Middle frontal gyrus (tissue), 1 donor: ENCODE measurements around the gene CENPC.

Experiments
- DNase-seq: peaks from one replicate; pipeline ENCODE4 v3.0.0-alpha.2; 2015; ENCODE audit warnings: low spot score; ENCODE audit errors: extremely low spot score

The CENPC gene, protein sequence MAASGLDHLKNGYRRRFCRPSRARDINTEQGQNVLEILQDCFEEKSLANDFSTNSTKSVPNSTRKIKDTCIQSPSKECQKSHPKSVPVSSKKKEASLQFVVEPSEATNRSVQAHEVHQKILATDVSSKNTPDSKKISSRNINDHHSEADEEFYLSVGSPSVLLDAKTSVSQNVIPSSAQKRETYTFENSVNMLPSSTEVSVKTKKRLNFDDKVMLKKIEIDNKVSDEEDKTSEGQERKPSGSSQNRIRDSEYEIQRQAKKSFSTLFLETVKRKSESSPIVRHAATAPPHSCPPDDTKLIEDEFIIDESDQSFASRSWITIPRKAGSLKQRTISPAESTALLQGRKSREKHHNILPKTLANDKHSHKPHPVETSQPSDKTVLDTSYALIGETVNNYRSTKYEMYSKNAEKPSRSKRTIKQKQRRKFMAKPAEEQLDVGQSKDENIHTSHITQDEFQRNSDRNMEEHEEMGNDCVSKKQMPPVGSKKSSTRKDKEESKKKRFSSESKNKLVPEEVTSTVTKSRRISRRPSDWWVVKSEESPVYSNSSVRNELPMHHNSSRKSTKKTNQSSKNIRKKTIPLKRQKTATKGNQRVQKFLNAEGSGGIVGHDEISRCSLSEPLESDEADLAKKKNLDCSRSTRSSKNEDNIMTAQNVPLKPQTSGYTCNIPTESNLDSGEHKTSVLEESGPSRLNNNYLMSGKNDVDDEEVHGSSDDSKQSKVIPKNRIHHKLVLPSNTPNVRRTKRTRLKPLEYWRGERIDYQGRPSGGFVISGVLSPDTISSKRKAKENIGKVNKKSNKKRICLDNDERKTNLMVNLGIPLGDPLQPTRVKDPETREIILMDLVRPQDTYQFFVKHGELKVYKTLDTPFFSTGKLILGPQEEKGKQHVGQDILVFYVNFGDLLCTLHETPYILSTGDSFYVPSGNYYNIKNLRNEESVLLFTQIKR

DNA sequence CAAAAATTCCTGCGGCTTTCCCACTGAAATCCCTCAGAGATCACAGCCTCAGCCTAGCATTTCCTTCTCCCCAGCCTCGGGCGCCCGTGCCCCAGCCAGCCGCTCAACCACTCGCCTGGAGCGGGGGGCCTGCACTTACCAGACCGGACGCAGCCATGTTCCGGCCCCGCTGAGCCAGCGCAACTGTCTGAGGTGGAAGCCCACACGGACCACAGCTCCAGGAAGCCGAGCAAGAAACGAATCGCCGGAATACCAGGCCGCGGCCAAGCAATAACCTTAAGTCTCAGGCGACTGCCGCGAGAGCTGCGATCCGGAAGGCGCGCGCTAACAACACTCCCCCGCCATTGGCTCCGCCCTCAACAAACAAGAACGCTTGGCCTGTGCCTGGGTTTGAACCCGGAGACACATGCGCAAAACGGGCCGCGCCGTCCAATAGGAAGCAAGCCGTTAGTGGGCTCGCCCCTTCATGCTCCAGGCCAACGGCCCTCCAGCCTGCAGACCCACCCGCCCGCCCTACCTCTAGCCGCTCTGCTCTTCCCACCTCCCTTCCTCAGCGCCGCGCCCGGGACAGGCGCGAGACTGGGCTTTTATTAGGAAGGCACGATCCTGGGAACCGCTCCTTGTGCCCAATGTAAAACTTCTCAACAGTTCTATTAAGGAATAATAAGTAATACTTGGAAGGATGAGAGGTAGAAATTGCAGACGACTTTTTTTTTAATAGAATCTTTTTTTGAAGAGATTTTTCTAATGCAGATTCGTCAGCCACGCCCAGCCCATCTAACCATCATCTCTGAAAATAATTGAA lies at the start of gene CENPC:
Gene CENPC, minus strand, starts transcription at position 305 of the 805 bp plus-strand sequence. Its CDS starts 148 bp downstream, at position 157.
- peak; percentile 95 for DNase-seq

DNA sequence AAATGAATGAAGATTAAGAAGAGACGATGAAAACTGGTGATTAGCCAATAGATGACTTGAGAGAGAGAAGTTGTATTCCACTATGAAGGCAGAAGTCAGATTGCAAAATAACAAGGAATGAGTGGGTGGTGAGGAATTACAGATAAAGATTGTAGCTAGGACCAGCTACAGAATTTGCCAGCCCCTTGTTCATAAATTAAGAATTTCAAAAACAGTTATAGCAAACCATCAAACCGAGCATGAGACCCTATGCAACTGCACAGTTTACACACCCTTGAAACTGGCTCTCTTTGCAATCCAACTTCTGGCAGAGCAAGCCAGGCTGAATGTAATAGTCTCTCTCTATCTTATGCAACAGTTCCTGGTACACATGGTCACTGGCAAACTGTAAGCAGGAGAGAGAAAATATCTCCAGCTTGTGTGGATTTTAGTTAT lies 48.5 kb upstream of the CENPC start:
- DNase-seq = no peak

- no peak for DNase-seq
Measured at GRCh38 chr4:67587156-67587555, 41.9 kb upstream of the CENPC start.

DNA sequence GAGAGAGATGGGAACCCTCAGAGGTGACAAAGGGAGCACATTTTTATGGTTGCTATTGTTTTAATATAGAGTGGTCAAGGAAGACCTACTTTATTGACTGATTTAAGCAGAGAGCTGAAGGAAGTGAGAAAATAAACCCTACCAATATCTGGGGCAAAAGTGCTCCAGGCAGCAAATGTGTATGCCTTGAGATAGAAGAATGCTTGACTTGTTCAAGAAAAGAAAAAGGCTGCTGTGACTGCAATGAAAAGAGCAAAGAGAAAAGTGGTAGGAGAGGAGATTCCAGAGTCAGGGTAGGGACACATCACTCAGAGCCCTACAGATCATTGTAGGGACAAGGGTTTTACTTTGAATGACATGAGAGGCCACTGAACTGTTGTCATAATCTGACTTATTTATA lies 39.2 kb upstream of the CENPC start:
- DNase-seq = no peak

- DNase-seq = no peak
Measured at GRCh38 chr4:67581913-67582312, 36.6 kb upstream of the CENPC start.

DNA sequence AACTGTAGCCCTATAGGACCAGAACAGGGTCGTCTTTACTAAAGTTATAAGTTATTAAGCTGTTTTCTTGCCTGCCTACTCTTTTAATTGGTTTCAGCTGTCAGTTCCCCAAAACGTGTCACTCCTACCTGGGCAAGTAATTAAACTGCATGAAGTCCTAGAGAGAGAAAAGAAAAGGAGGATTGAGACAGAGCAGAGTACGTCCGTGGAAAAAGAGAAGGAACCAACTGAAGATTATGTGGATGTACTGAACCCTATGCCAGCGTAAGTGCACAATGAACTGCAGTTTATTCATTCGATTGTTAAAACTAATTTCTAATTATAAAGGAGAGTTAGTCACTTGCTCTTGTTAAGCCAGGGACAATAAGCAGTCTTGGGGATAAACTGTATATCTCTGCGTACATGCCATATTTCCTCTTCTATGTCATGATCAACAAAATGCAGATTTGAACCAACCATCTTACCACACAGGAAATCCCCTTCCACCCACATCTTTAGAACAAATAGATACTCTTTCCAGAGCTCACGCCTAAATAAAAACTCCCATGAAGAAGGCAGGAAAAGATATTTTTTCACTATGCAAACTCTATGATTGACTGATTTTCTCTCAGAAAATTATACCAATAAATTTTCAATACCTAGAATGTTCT lies 36.0 kb upstream of the CENPC start:
- DNase-seq = no peak

GRCh38 chr4:67580577-67580976 lies 35.3 kb upstream of the CENPC start:
- DNase-seq = no peak

GRCh38 chr4:67576538-67576937 lies 31.2 kb upstream of the CENPC start:
- no peak for DNase-seq

GRCh38 chr4:67576059-67576466 lies 30.8 kb upstream of the CENPC start:
- DNase-seq = no peak

- DNase-seq = no peak
Measured at GRCh38 chr4:67575232-67576058, 30.1 kb upstream of the CENPC start.

DNA sequence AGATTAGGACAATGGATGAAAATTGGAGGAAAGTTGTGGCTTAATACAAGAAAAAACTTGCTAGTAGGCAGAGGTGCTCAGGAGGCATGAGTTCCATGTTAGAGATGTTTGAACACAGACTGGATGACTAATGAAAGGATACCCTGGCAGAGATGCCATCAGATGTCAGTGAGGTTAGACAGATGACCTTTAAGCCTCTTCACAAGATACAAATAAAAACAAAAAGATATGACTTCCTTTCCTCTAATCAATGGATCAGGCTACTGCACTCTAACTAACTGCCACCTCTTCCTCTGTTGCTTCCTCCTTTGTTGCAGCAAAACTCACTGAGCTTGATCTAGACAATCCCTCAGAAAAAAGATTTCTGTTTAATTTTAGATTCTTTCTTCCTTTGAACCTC lies 27.9 kb upstream of the CENPC start:
- no peak for DNase-seq

DNA sequence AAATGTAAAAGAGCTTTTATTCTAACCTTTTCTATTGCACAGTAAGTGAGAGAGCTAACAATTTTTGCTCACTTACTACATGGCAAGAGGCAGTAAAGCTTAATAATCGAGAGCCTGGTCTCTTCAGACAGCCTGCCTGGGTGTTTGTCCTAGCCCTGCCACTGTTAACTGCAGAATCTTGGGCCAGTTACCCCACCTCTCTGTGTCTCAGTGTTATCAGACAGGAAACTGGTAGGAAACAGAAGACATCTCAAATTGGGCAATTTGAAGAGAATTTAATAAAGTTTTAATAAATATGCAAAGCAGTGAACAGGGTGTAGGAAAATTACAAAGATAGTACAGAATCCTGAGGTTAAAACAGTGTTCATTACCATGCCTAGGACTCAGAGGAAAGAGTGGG lies 26.7 kb upstream of the CENPC start:
- no peak for DNase-seq

DNA sequence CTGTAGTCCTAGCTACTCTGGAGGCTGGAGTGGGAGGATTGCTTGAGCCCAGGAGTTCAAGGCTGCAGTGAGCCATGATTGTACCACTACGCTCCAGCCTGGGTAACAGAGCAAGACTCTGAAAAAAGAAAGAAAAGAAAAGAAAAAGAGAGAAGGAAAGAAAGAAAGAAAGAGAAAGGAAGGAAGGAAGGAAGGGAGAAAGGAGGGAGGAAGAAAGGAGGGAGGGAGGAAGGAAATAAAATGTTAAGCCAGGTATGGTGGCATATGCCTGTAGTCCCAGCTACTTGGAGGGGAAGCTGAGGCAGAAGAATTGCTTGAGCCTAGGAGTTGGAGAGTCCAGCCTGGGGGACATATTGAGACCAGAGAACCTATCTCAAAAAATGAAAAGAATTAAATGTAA lies 25.2 kb upstream of the CENPC start:
- DNase-seq = no peak

GRCh38 chr4:67568820-67569219 lies 23.5 kb upstream of the CENPC start:
- no peak for DNase-seq

DNA sequence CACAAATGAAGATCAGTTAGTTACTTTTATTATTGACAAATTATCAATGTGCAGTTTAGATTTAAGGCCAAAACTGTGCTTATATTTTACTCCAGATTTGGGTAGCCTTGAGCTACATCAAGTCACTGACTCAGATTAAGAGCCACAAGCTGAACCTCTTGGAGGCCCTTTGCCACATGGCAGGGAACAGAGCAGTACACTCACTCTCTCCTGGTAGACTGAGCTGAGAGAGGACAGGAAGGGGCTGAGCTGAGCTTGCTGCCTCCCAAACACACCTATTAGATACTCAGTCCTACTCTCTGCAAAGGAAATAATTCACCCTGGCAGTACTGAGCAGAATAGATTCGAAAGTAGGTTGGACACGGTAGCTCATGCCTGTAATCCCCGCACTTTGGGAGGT lies 21.0 kb upstream of the CENPC start:
- DNase-seq = no peak

DNA sequence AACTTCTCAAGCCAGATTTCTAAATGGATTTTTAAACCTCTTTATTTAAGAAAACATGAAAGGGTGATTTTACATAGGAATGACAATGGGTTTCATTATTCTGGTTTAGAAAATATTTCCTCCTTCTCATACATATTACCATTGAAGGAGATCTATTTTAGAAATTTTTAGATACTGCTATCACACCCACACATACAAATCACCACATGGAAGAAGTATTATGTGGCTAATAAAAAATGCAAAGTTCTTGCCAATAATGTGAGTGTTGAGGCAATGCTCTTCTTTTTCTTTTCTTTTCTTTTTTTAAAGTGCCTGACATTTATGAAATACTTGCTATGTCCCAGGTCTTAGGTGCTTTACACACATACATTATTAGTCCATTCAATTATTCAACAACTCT lies 20.0 kb upstream of the CENPC start:
- no peak for DNase-seq

GRCh38 chr4:67558493-67558892 lies 13.2 kb upstream of the CENPC start, which contains the start of gene STAP1:
STAP1 (plus strand) TSS chr4:67558727; CDS start chr4:67558810, 83 bp downstream.
- DNase-seq = no peak

DNA sequence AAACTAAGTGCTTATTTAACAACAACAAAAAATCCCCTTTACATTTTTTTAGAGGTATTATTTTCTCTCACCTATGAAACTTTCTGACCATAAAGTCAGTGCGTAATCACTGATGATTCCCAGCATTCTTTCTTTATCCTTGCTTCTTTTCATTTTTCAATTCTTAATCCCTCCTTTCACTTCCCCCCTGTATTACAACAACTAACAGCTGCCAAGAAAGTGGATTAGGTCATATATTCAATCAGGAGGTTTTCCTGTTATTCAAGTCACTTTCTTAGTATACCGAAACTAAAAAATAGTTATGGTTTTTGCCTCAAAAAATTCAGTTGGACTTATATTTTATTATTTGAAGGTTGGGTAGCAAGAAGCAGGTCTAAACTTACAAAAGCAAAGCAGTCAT lies 11.1 kb upstream of the CENPC start:
- no peak for DNase-seq

GRCh38 chr4:67555447-67555846 lies 10.1 kb upstream of the CENPC start:
- no peak for DNase-seq

DNA sequence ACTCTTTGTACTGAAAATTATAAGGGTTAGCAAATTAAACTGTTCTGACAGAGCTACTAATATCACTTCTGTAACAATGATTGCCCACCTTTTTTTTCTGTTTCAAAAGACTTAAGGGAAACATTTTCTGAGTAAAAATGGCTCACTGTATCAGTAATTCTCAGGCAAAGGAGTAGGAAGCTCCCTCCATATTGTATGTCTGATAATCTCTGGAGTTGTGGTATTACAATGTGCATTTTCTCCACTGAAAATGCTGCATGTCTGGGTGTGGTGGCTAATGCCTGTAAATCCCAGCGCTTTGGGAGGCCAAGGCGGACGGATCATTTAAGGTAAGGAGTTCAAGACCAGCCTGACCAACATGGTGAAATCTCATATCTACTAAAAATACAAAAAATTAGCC lies 8.8 kb upstream of the CENPC start:
- DNase-seq = no peak
